GM21786 (cell line): ENCODE measurements around the gene TMEM171.

ENCODE experiments used
- ATAC-seq: cut with Tn5 transposase; IDR thresholded peaks from one replicate; pipeline ENCODE4 v1.9.1; 2021; ENCODE audit not compliant: unreplicated experiment

Gene TMEM171, protein sequence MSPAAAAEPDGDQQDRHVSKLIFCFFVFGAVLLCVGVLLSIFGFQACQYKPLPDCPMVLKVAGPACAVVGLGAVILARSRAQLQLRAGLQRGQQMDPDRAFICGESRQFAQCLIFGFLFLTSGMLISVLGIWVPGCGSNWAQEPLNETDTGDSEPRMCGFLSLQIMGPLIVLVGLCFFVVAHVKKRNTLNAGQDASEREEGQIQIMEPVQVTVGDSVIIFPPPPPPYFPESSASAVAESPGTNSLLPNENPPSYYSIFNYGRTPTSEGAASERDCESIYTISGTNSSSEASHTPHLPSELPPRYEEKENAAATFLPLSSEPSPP

DNA sequence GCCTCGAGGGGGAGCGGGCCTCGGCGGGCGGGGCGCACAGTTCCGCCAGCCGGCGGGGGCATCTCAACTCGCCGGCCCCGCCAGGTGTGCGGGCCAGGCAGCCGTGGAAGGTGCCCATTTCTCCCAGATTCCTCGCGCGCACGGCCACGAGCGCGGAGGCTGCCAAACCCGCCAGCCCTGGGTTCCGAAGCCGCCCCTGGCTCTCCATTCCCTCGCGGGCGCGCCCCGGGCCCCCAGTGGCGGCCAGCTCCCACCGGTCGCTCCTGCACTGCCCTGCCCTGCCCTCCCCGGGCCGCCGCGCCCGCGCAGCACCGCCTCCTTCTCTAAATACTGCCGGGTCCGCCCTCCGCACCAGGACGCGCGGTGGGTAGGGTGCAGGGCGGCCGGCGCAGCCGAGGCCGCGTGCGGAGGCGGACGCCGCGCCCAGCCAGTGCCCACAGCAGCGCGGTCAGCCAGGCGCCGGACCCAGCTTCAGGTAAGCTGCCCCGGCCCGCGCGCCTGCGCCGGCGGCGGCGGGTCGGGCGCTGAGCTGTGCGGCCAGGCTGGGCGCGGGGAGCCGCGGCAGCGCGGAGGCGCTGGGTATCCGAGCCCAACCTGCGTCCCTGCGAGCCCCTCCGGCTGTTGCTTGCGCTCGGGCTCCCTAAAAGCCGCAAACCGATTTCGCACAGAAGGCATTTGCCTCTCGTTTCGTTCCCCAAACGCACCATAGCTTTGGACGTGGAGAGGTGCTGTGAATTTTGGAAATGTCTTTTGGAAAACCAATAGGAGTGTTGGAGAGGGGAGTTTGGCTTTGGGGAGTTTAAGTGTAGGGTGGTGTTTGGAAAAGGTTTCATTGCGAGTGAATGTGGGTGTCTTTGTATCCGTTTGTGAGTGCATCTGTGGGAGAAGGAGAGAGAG is at the start of gene TMEM171:
Gene TMEM171 (plus strand): TSS at position 354 of the 897 bp plus-strand sequence. CDS start 2,799 bp downstream, outside the sequence.
- ATAC-seq, result no peak

DNA sequence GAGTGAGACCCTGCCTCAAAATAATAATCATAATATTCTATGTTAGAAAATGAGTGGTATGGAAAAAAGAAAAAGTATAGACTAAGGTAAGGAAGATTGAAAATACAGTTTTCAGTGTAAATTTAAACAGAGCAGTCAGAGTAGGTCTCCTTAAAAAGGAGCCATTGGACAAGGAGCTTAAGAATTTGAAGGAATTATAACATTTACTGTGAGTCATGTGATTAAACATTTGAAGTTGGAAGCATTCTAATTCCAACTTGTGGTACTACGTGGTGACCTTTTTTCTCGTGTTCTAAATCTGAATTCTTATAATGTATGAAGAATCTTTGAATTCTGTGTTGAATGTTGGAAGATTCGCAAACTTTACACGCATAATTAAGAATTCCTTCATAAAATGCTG is 39.3 kb upstream of the TMEM171 start:
- no peak for ATAC-seq

DNA sequence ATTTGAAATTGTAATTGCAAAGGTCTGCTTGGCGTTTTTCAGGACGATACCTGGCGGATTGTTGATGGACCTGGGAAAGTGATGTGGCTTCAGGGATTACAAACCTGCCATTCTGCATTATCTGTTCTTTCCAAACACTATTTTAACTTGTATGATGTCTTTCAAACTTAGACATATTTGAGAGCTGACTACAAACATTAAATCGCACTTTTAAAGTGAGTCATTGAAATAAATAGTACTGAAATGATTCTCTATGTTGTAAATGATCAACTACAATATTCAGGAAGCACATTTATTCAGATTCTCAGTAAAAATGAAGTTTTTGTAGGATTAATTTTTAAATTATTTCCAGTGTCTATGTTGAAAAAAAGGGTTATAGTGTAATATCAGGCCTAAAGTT is 32.3 kb upstream of the TMEM171 start:
- ATAC-seq, result no peak

- no peak for ATAC-seq
Observed at GRCh38 chr5:73093943-73094342, 26.4 kb upstream of the TMEM171 start.

DNA sequence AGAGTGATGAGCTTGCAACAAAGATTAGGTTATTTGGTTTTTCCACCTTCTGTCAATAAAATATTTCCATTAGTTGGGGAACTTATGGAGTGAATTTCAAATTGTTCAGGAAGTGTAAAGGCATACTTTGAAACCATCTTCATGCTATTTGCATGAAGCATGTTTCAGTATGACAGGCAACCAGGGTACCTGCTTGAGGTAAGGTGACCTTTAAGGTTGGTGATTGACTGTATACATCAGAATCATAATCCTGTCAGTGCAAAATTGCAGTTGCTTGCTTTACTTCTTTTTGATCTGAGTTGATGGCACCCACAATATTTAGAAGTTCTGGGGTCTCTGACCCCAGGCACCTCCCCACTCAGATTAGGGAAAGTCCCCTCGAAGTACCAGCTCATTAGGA is 26.0 kb upstream of the TMEM171 start:
- no peak for ATAC-seq

GRCh38 chr5:73095564-73096238 is 24.7 kb upstream of the TMEM171 start:
- no peak for ATAC-seq

- no peak for ATAC-seq
Observed at GRCh38 chr5:73096239-73096575, 24.2 kb upstream of the TMEM171 start.

DNA sequence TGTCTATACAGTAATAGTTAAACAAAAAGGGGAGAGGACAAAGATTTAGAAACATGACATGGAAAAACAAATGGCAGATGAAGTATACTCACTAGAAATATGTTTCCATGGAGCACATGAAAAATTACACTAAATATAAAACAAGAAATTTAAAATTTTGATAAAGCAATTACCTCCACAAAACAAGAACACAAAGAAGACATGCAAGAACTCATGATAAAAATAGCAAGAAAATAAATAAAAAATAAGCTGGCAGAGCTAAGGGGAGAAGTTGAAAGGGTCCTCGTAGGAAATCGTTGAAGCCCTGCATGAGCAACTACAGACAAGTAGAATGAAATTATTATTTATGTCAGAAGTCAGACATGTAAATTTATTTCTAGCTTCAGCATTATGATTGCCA is 22.6 kb upstream of the TMEM171 start:
- no peak for ATAC-seq

- no peak for ATAC-seq
Observed at GRCh38 chr5:73100109-73100508, 20.3 kb upstream of the TMEM171 start.

- ATAC-seq, result no peak
Observed at GRCh38 chr5:73103870-73104299, 16.5 kb upstream of the TMEM171 start.

GRCh38 chr5:73104326-73104725 is 16.0 kb upstream of the TMEM171 start:
- no peak for ATAC-seq

DNA sequence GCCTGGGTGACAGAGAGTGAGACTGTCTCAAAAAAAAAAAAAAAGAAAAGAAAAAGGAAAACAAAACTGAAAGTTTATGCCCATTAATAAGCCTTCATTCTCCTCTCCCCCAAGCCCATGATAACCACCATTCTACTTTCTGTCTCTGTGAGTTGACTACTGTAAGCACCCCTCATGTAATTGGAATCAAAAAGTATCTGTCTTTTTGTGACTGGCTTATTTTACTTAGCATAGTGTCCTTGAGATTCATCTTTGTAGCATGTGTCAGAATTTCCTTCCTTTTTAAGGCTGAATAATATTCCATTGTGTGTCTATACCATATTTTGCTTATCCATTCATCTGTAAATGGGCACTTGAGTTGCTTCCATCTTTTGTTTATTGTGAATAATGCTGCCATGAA is 14.0 kb upstream of the TMEM171 start:
- ATAC-seq, result no peak

- ATAC-seq, result no peak
Observed at GRCh38 chr5:73110190-73110589, 10.2 kb upstream of the TMEM171 start.

- no peak for ATAC-seq
Observed at GRCh38 chr5:73111536-73111935, 8.8 kb upstream of the TMEM171 start.

- no peak for ATAC-seq
Observed at GRCh38 chr5:73112359-73112758, 8.0 kb upstream of the TMEM171 start.

DNA sequence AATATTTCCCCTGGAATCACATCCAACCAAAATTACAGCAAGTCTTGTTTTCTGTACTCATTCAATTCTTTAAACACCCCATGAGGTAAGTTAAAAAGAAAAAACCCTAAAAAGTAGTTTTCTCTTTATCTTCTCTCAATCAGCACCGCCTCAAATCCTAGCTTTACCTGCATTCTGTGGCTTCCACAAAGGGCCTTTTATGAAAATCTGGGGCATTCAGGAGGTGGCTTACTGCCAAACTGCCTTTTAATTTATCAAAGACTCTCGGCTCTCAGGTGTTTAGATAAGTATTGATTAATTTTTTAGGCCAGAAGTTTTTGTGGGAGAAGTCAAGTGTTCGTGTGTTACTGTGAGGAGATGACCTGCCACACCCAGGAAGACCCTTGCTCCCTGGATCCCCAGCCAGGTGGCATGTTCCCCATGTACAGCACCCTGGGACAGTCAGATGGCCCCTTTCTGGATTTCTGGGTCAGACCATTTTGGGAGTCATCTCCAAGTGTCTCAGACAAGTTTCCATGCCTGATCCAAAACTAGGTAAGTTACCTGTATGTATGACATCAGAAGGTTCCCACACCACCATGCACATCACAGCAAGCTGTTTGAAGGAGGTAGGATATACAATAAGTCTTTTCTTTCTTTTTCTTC is 6.2 kb upstream of the TMEM171 start:
- no peak for ATAC-seq

DNA sequence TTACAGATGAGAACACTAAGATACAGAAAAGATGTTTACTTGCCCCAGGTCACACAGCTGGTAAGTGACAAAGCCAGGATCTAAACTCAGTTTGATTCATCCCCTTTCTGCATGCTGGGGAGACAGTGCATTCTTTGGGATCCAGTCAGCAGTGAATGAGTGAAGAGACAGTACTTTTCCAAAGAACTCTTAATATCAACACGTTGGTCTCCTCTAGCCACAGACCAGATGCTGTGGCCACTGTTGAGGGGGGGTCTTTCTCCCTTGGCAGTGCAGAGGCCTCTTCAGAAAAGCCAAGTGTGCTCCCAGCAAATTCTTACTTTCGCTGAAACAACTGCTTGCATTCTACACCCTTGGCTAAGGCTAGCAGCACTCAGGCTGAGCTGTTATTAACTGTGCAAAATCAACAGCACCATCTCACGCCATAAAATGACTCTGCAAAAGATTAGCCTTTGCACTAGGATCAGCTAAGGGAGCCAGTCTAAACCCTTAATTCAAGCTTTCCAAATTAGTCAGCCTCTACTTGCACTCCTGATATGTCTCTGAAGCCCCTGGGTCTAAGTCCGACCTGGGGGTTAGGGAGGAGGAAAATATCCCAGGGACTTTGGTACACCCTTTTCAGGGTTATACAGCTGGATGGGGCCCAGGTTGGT is 4.8 kb upstream of the TMEM171 start:
- ATAC-seq, result no peak

- ATAC-seq, result no peak
Observed at GRCh38 chr5:73116506-73116905, 3.9 kb upstream of the TMEM171 start.

- ATAC-seq, result no peak
Observed at GRCh38 chr5:73117088-73117740, 3.2 kb upstream of the TMEM171 start.

- ATAC-seq, result no peak
Observed at GRCh38 chr5:73118391-73118973, 1.9 kb upstream of the TMEM171 start.
